Measurements from ENCODE around the gene CCDC85C.

CCDC85C gene

GRCh38 chr14:99524091-99524661 lies 79.8 kb downstream of the CCDC85C start:
- DNase-seq (ENCODE audit: low spot score) (no peak), FAIRE-seq (no peak)

DNA sequence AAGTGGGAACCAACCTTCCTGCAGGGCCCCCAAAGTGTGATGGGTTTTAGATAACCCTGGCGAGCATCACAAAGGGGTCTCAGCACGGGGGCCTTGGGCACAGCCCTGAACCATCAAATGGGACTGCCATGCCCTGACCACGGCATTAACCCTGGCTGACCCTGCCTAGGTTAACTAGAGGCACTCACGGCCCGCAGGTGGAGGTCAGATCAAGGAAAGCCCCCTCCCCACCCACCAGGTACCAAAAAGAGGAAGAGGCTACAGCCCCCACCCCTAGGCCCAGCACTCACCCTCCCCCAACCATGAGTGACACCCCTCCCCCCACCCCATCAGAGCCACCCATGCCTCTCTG lies 80.3 kb downstream of the CCDC85C start:
- no peak for FAIRE-seq
- no peak for DNase-seq (ENCODE audit: low spot score)

- no peak for DNase-seq (ENCODE audit: low spot score)
- no peak for FAIRE-seq
Observed at GRCh38 chr14:99522934-99523703, 80.9 kb downstream of the CCDC85C start.

DNA sequence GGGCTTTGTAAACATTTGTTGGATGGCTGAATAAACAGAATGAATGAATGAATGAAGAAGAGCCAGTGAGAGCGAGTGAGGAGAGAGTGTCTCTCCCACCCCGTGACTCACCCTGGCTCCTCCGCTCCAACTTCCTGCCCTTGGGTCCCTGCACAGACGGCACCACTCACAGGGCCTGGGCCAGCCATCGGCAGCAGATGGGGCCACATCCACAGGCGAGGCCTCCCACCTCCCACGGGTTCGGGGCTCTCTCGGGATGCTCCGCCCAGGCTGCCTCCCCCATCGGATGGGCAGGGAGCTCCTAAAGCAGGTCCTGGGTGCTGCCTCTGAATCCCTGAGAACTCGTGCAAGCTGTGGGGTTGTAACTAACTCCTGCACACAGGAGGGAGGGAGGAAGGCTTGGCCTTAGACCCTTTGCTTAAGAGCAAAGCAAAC lies 81.5 kb downstream of the CCDC85C start:
- no peak for FAIRE-seq
- DNase-seq (ENCODE audit: low spot score): peak; percentile 60

GRCh38 chr14:99522025-99522401 lies 82.0 kb downstream of the CCDC85C start:
- no peak for DNase-seq (ENCODE audit: low spot score)
- no peak for FAIRE-seq

DNA sequence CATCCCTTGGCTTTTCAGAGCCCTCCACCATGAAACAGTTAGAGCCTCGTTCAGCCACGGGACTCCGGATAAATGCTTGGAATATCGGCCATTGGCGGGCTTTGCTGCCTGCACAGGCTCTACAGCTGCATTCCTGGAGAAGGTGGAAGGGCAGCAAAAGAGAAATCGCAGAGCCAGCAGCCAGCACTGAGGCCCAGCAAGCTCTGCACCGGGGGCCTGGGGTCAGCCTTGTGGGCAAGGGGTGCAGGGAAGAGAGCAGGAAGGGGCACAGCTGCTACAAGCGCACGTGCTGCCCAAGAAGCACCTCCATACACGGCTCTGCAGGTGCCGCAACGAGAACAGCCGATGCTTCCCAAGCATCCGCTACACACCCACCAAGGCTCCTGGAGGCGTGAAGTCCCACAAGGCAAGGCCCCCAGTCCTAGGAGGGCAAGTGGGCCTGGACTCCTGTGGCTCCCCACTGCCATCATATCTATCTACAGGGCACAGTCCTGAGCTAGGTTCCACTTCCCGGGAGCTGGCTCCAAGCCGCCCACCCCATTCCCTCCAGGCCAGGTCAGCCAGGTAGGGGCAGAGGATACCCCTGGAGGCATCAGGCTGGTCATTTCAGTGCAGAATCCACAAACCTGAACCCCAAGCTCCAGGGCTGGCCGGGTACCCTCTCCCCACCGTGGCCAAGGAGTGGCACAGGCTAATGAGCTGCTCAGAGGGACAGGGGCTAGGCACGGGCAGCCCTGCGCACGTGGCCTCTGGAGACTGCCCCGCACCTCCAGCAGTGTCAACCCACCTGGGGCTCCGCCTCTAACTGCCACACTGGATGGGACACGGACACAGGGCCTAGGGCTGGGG lies 82.6 kb downstream of the CCDC85C start:
- DNase-seq (ENCODE audit: low spot score): no peak
- FAIRE-seq: no peak

- no peak for FAIRE-seq
Observed at GRCh38 chr14:99520571-99521081, 83.4 kb downstream of the CCDC85C start.

DNA sequence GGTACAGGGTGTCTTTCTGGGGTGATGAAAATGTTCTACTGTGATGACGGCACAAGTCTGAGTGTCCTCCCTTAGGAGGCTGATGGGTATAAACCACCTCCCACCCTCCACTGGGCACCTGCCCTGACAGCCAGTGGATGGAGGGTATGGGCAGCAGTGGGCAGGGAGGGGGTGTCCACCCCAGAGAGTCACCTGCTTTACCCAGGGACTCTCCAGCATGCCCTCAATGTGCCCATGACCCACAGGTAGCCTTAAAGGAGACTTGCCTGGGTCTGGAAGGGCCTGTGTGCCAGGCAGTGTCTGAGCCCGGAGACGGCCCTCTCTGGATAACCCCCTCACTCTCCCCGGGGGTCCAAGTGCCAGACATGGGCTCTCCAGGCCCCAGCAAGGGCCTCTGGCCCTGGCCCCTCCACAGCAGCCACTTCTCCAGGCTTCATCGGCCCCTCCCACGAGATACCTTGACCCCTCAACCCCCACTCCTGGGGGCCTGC lies 84.0 kb downstream of the CCDC85C start:
- FAIRE-seq (no peak), DNase-seq (ENCODE audit: low spot score) (no peak)

More at GRCh38 chr14:99520571-99521081, 83.4 kb downstream of the CCDC85C start:
- no peak for DNase-seq (ENCODE audit: low spot score)

GRCh38 chr14:99519347-99519881 lies 84.6 kb downstream of the CCDC85C start:
- DNase-seq (ENCODE audit: low spot score) (no peak), FAIRE-seq (no peak)

DNA sequence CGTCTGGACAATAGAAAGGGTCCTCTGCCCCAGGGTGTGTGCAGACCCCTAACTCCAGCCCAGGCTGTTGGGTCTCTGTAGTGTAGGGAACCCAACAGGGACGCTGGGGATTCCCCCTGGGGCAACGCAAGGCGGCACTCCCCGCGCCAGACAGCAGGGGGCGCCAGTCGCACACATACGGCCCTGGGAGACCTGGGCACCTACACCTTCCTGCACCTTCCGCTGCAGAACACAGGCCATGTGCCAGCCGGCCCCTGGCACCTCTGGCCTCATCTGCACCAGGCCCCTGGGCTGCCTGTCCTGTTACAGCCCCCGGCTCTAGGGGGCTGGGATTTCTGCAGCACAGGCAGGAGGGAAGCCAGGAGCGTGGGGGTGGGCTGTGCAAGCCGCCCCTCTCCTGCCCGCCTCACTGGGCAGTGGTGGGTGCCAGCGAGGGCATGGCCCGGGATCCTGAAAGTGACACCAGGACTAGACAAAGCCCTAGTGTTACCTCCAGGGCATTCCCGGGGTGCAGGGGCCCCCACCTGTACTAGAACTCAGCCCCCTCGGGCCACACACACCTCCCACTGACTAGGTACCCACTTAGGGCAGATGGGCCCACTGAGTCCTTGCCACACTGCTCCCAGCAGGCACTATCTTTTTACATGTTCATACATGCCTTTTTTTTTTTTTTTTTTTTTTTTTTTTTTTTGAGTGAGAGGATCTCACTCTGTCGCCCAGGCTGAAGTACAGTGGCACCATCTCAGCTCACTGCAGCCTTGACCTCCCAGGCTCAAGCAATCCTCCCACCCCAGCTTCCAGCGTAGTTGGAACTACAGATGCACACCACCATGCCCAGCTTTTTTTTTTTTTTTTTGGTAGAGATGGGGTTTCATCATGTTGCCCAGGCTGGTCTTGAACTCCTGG lies 85.3 kb downstream of the CCDC85C start:
- FAIRE-seq: no peak
- DNase-seq (ENCODE audit: low spot score): peak; percentile 71

DNA sequence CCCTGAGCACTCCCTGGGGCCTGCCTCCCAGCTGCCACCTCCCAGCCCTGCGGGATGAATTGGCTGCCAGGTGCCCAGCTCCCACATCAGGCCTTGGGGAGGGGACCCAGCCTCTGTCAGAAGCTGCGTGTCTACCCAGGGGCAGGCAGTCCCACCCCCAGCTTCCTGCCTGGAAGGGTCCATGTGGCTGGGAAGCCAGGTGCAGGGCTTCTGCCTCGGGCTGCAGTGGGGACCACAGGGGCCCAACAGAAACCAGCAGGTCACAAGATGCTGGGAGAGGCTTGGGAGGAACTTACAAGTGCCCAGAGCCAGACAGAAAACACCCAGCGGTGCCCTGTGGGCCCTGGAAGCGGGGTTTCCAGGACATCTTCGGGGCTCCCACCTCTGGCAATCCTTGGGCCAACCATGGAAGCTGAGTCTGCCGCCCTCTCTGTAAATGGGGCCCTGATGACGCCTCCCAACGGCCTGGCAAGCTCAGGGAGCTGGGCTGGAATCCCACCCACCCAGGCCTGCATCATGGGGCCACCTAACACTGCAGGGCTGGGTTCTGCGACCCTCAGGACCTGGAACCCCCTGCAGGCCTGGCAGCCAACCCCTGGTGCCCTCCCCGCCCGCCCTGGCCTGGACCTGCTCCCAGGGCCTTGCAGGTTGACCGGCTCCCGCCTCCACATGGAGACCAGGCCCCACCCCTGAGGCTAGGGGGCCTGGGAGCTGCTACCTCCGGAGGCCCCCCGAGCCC lies 86.2 kb downstream of the CCDC85C start:
- DNase-seq (ENCODE audit: low spot score) (no peak), FAIRE-seq (no peak)

DNA sequence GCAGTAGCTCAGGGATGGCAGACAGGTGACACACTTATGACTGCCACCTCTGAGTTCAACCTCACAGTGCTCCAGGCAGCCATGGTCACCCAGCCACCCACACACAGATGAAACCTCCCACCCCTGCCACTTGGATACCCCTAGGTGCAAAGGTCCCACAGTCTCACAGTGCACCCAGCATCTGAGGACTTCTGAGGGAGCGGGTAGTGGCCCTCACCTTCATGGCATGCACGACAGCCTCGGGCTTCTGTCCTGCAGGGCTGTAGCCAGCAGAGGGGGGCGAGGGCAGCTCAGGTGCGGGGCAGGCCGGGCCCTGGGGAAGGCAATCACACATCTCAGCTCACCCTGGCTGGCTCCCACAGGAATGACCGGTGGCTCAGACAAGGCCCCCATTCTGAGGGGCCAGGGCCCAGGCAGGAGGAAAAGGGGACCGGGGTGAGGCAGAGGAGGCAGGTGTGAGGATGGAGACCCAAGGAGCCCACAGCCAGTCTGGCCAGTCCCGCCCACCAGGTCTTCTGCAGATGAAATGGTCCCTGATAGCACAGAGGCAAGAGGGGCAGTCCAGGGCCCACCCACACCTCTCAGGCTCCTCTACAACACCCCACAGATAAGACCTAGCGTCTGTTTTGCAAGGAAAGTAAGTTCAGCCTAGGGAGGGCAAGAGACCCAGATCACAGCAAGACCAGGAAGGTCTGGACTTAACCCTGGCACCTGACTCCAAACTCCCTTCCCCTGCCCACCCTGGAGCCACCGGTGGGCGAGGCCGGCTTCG lies 87.0 kb downstream of the CCDC85C start:
- FAIRE-seq: no peak
- no peak for DNase-seq (ENCODE audit: low spot score)

- no peak for FAIRE-seq
- DNase-seq (ENCODE audit: low spot score): no peak
Observed at GRCh38 chr14:99516156-99516870, 87.7 kb downstream of the CCDC85C start.

DNA sequence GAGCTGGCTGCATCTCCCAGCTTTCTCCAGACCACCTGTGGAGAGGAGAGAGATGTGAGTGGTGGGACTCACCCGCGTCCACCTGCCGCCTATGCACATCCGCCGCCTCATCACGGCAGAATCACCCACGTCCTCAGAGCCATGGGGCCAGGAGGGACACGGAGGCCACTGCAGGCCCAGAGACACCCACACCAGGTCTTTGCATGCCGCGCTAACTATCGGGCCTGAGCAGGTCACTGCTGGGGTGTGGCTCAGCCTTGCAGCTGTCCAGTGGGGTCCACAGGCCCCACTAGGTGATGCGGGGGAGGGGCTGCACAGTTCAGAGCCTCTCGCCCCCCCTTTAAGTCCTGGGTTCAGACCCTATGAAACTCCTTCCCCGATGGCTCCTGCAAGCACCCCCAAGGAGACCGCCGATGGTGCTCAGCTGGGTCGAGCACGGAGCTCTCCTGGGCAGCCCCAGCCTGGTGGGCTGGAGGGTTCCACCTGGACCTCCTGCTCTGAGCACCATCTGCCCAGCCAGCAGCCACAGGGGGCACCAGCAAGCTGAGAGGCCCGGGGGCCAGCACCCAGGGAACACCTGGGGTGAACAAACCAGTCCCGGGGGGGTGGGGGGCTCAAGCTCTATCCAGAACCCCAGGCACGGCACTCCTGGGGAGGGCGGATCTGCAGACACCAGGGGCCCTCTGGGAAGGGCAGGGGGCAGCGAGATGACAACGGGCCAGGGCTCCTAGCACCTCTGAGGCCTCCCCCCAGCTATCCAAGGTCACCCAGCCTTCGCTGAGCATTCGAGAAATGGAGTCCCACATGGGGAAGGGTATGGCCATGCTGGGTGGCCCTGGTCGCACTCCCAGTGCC lies 88.5 kb downstream of the CCDC85C start:
- FAIRE-seq: no peak
- DNase-seq (ENCODE audit: low spot score): no peak

DNA sequence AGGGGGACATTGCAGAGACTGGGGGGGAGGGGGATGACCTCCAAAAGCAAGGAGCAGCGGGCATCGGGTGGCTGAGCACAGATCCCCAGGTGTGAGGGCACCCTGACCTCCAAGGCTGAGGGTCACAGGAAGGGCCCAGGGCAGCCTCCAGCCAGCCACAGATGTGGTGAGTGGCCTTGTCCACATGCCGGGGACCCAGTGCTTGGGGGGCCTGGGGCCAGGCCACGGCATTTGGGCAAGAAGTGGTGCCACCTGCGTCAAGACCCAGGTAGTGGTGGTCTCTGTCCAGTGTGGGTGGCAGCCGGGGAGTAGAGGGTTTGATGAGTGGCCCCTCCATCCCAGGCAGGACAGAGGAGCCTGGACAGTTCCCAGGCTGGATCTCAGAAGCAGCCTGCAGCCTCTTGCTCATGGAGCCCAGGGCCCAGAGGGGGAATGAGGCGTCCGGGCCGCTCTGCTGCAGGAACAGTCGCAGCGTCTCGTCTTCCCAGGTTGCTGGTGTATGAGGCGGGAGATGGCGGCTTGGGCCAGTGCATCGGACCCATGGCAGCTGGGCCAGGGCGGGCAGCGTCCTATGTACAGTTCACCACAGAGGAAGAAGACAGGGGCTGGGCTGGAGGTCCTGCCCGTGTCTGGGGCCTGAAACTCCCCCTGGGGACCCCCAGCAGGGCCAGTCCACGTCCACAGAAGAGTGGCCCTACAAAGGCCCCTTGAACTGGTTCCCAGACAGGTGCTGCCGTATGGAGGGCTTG lies 89.3 kb downstream of the CCDC85C start:
- DNase-seq (ENCODE audit: low spot score) (no peak), FAIRE-seq (no peak)

- FAIRE-seq (no peak), DNase-seq (ENCODE audit: low spot score) (no peak)
Observed at GRCh38 chr14:99513946-99514551, 90.0 kb downstream of the CCDC85C start.
